Type B pancreatic cell (in vitro differentiated cells): ENCODE measurements around the gene TOMM20. TPM values are rescaled to one million over a fixed set of nuclear protein-coding genes. Genes with fewer than 3 reads are reported as not detected.
A peak's percentile ranks its signal among the peaks of the same experiment; 100 is the strongest.

Experiments
- DNase-seq: peaks from one replicate; pipeline ENCODE4 v3.0.0; 2021; ENCODE audit warnings: mixed read lengths; ENCODE audit not compliant: unreplicated experiment; ENCODE audit errors: extremely low spot score
- H3K27ac Mint-ChIP-seq: 2 replicates; pipeline ENCODE4 v1.8.0; 2021; ENCODE audit warnings: mild to moderate bottlenecking, mixed read lengths
- H3K27me3 Mint-ChIP-seq: 2 replicates; pipeline ENCODE4 v1.8.0; 2021; ENCODE audit warnings: mixed read lengths
- H3K36me3 Mint-ChIP-seq: 2 replicates; pipeline ENCODE4 v1.8.0; 2021; ENCODE audit warnings: mixed read lengths
- H3K4me1 Mint-ChIP-seq: one replicate; pipeline ENCODE4 v1.8.0; 2021; ENCODE audit warnings: mixed read lengths; ENCODE audit not compliant: unreplicated experiment
- H3K4me3 Mint-ChIP-seq: 2 replicates; pipeline ENCODE4 v1.8.0; 2021; ENCODE audit warnings: mild to moderate bottlenecking, mixed read lengths
- H3K9me3 Mint-ChIP-seq: 2 replicates; pipeline ENCODE4 v1.8.0; 2021; ENCODE audit warnings: mixed read lengths
- total RNA-seq: library from RNA; stranded (reverse); gene quantifications from 2 replicates; pipeline ENCODE4 v1.2.1, GENCODE V29; 2021; ENCODE audit warnings: low replicate concordance
- TF ChIP-seq, protein P1 (sequence below): fragments of 200-600 bp; sonication (generic); conservative IDR thresholded peaks from 2 replicates; pipeline ENCODE4 v1.5.0; 2021; ENCODE audit warnings: antibody characterized with exemption, mild to moderate bottlenecking

TOMM20 gene
- total RNA-seq, 1 donor from 2014 or later: 119 TPM

DNA sequence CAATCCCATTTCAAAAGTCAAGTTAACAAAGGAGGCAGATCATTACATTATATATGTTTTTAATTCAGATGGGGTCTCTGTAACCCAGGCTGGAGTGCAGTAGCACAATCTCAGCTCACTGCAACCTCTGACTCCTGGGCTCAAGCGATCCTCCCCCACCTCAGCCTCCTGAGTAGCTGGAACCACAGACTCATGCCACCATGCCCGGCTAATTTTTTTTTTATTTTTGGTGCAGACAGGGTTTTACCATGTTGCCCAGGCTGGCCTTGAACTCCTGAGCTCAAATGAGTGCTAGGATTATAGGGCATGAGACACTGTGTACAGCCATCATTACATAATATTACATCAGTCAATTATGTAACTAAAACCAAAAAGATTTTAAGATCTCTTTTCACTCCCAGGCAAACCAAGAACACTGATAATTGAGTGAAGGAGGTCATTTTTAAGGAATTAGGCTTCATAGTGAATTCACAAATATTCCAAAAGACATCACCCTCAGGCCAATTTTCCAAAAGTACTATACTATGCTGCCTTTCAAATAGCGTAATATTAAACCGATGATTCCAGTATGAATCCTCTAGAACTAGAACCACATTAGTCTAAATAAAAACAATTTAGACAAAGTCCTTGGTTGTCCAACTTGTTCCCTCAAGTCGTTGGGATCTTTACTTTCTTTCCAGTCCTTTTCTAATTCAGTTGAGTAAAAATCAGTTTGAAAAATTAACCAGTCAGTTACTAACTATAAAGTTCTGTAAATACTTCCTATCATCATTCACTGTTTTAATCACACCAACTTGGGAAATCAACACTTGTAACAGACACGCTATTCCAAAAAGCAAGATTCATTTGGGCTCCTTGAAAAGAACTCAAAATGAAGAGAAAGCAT is 16.1 kb downstream of the TOMM20 start:
- H3K4me3 Mint-ChIP-seq: no peak overlapping the region
- no peak overlapping the region for H3K27ac Mint-ChIP-seq
- no peaks in the 10 kb centered on the region for H3K4me1 Mint-ChIP-seq
- no peaks in the 10 kb centered on the region for H3K9me3 Mint-ChIP-seq
- TF ChIP-seq, protein P1, sequence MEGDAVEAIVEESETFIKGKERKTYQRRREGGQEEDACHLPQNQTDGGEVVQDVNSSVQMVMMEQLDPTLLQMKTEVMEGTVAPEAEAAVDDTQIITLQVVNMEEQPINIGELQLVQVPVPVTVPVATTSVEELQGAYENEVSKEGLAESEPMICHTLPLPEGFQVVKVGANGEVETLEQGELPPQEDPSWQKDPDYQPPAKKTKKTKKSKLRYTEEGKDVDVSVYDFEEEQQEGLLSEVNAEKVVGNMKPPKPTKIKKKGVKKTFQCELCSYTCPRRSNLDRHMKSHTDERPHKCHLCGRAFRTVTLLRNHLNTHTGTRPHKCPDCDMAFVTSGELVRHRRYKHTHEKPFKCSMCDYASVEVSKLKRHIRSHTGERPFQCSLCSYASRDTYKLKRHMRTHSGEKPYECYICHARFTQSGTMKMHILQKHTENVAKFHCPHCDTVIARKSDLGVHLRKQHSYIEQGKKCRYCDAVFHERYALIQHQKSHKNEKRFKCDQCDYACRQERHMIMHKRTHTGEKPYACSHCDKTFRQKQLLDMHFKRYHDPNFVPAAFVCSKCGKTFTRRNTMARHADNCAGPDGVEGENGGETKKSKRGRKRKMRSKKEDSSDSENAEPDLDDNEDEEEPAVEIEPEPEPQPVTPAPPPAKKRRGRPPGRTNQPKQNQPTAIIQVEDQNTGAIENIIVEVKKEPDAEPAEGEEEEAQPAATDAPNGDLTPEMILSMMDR: no peak
- H3K27me3 Mint-ChIP-seq: no peaks in the 10 kb centered on the region
- peaks cover 37% of the 10 kb centered on the region for H3K36me3 Mint-ChIP-seq
- DNase-seq: no peak

DNA sequence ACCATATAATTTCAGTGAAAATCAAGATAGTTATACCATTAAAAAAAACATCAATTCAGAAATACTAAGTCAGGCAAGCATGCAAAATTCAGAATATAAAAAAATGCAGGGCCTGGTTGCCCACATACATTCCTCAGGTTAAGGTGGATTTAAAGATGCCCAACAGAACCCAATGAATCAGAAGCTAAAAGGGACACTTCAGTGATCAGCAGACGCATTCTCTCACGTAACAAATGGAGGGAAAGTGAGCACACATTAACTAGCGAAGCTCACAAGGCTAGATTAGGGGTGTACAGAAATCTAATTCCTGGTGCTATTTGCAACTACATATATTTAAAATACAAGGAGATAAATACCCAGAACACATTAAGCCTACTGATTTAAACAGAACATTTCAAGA is 17.5 kb downstream of the TOMM20 start:
- no peak overlapping the region for H3K4me3 Mint-ChIP-seq
- no peak for DNase-seq
- no peaks in the 10 kb centered on the region for H3K27me3 Mint-ChIP-seq
- H3K27ac Mint-ChIP-seq: no peak overlapping the region
- no peaks in the 10 kb centered on the region for H3K4me1 Mint-ChIP-seq
- TF ChIP-seq, protein P1: no peak
- H3K9me3 Mint-ChIP-seq: no peaks in the 10 kb centered on the region
- peaks cover 43% of the 10 kb centered on the region for H3K36me3 Mint-ChIP-seq

DNA sequence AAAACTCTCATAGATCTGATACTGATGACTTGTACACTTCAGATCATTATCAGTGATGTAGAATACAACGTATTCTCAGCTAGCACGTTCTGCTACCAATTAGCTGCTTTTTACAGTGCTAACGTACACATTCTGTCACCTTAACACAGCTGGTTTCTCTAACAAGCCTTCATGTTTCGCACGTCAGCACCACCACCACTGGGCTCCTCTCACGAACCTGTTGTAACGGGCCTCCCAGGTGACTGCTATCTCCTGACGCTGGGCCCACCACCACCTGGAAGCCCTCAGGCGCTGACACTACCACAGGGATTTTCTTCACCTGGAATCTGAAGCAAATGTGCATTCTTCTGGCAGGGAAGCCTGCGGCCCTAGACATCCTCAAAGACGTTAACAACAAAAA is 19.8 kb downstream of the TOMM20 start:
- H3K27ac Mint-ChIP-seq: peak overlapping the region; percentile 62
- H3K27me3 Mint-ChIP-seq: no peaks in the 10 kb centered on the region
- H3K36me3 Mint-ChIP-seq: peaks cover 34% of the 10 kb centered on the region
- H3K4me3 Mint-ChIP-seq: no peak overlapping the region
- TF ChIP-seq, protein P1: no peak
- DNase-seq: peak; percentile 39
- H3K4me1 Mint-ChIP-seq: peaks cover 14% of the 10 kb centered on the region
- no peaks in the 10 kb centered on the region for H3K9me3 Mint-ChIP-seq

DNA sequence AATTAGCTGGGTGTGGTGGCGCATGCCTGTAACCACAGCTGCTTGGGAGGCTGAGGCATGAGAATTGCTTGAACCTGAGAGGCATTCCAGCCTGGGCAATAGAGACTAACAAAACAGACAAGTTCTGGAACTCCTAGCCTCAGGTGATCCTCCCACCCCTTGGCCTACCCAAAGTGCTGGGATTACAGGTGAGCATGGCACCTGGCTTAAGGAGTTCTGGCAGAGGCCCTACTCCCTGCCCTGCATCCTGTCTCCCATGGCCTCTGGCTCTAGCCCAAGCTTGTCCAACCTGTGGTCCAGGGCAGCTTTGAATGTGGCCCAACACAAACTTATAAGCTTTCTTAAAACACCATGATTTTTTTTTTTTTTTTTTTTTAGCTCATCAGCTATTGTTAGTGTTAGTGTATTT is 20.4 kb downstream of the TOMM20 start:
- TF ChIP-seq, protein P1: no peak
- H3K4me3 Mint-ChIP-seq: no peak overlapping the region
- peaks cover 28% of the 10 kb centered on the region for H3K36me3 Mint-ChIP-seq
- H3K27me3 Mint-ChIP-seq: no peaks in the 10 kb centered on the region
- peaks cover 17% of the 10 kb centered on the region for H3K4me1 Mint-ChIP-seq
- no peak overlapping the region for H3K27ac Mint-ChIP-seq
- DNase-seq: peak; percentile 48
- H3K9me3 Mint-ChIP-seq: no peaks in the 10 kb centered on the region

DNA sequence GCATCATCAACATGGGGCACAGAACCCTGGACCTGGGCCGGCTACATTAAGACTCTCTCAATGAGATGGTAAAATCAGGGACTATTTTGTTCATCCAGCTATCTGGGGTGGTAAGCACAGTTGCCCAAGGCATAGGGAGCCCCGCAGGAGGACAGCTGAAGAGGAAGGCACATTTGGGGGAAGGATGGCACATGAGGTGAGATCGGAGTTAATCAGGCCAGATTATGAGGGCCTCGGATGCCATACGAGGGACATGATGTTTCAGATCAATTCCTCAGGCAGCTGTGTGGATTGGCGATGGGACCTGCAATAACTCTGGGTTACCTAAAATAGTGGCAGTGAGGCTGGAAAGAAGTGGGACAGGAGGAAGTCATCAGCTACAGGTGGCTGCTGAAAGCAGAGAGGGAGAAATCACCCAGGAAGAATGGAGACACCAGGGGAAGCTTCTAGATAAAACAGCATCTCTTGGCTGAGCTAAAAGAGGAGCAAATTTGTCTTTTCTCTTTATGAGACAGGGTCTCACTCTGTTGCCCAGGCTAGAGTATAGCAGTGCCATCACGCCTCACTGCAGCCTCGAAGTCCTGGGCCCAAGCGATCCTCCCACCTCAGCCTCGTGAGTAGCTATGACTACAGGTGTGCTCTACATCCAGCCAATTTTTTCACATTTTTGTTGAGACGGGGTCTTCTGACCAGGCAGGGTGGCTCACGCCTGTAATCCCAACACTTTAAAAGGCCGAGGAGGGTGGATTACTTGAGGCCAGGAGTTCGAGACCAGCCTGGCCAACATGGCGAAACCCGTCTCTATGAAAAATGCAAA is 21.1 kb downstream of the TOMM20 start:
- H3K4me1 Mint-ChIP-seq: peaks cover 21% of the 10 kb centered on the region
- TF ChIP-seq, protein P1: no peak
- peak; percentile 25 for DNase-seq
- peaks cover 22% of the 10 kb centered on the region for H3K36me3 Mint-ChIP-seq
- no peak overlapping the region for H3K4me3 Mint-ChIP-seq
- H3K9me3 Mint-ChIP-seq: no peaks in the 10 kb centered on the region
- peak overlapping the region; percentile 3 for H3K27ac Mint-ChIP-seq
- no peaks in the 10 kb centered on the region for H3K27me3 Mint-ChIP-seq
